RKO (cell line): ENCODE results near the gene STKLD1.
"Not testable (repeated sequence)": the region's sequence is repeated elsewhere in the genome, so short reads cannot be mapped to it uniquely, and the experiment has no call there.

ENCODE experiments used
- DNase-seq: peaks from one replicate; pipeline ENCODE4 v3.0.0-alpha.2; 2016; ENCODE audit warnings: low spot score

The STKLD1 gene

GRCh38 chr9:133386338-133386737 is 10.2 kb downstream of the STKLD1 start:
- no peak for DNase-seq

GRCh38 chr9:133387680-133388079 is 11.5 kb downstream of the STKLD1 start:
- DNase-seq = no peak

- DNase-seq = no peak
Observed at GRCh38 chr9:133389025-133389557, 12.9 kb downstream of the STKLD1 start.

- no peak for DNase-seq
Observed at GRCh38 chr9:133389562-133389961, 13.4 kb downstream of the STKLD1 start.

- no peak for DNase-seq
Observed at GRCh38 chr9:133390713-133391112, 14.5 kb downstream of the STKLD1 start.

- DNase-seq = not testable (repeated sequence)
Observed at GRCh38 chr9:133391449-133391848, 15.3 kb downstream of the STKLD1 start.

GRCh38 chr9:133392308-133392707 is 16.1 kb downstream of the STKLD1 start:
- DNase-seq = not testable (repeated sequence)

- DNase-seq = no peak
Observed at GRCh38 chr9:133393399-133393798, 17.2 kb downstream of the STKLD1 start.

- no peak for DNase-seq
Observed at GRCh38 chr9:133394687-133395271, 18.6 kb downstream of the STKLD1 start.

GRCh38 chr9:133396952-133397351 is 20.8 kb downstream of the STKLD1 start:
- no peak for DNase-seq

- DNase-seq = no peak
Observed at GRCh38 chr9:133397370-133397769, 21.2 kb downstream of the STKLD1 start.

- DNase-seq = no peak
Observed at GRCh38 chr9:133397895-133398294, 21.7 kb downstream of the STKLD1 start.

- no peak for DNase-seq
Observed at GRCh38 chr9:133400292-133400691, 24.1 kb downstream of the STKLD1 start.

GRCh38 chr9:133401588-133401987 is 25.4 kb downstream of the STKLD1 start:
- DNase-seq = no peak

- no peak for DNase-seq
Observed at GRCh38 chr9:133402689-133403088, 26.5 kb downstream of the STKLD1 start.

GRCh38 chr9:133403766-133404453 is 27.7 kb downstream of the STKLD1 start:
- DNase-seq = no peak

- no peak for DNase-seq
Observed at GRCh38 chr9:133404454-133405002, 28.4 kb downstream of the STKLD1 start.

- peak; percentile 43 for DNase-seq
Observed at GRCh38 chr9:133405508-133406438, 29.6 kb downstream of the STKLD1 start.

GRCh38 chr9:133406480-133407307 is 30.5 kb downstream of the STKLD1 start:
- DNase-seq = peak; percentile 78

GRCh38 chr9:133408042-133408441 is 31.9 kb downstream of the STKLD1 start:
- DNase-seq = no peak

- DNase-seq = no peak
Observed at GRCh38 chr9:133415170-133415569, 39.0 kb downstream of the STKLD1 start.
